Coronary artery (tissue), 2 donors: ENCODE results near the gene SSX2IP.

Experiments
- DNase-seq: peaks from one replicate; pipeline ENCODE4 v3.0.0-alpha.2; 2017; ENCODE audit warnings: low spot score
- H3K27ac ChIP-seq, 2 donors: fragments of 200-600 bp; sonication (generic); one replicate each; pipeline ENCODE4 v1.5.1; 2016 to 2019
- H3K4me3 ChIP-seq: fragments of 200-600 bp; sonication (generic); 2 replicates; pipeline ENCODE4 v1.5.1; 2016; ENCODE audit warnings: mild to moderate bottlenecking, moderate library complexity
- CTCF ChIP-seq: fragments of 200-600 bp; sonication (generic); IDR thresholded peaks from one replicate; pipeline ENCODE4 v1.5.1; 2019; ENCODE audit warnings: antibody characterized with exemption

SSX2IP gene

GRCh38 chr1:84720221-84720780 is 30.0 kb upstream of the SSX2IP start:
- TF ChIP-seq CTCF = no peak
- H3K4me3 ChIP-seq = no peak overlapping the region
- peak overlapping the region; percentile 18 to 78 for H3K27ac ChIP-seq
- DNase-seq = no peak

GRCh38 chr1:84719543-84720217 is 29.4 kb upstream of the SSX2IP start:
- TF ChIP-seq CTCF = no peak
- Histone ChIP-seq H3K4me3 (peak overlapping the region; percentile 53), H3K27ac (peak overlapping the region in 1 of 2 donors; percentile 78)
- DNase-seq = no peak

- no peak overlapping the region for H3K4me3 ChIP-seq
- TF ChIP-seq CTCF = no peak
- no peak for DNase-seq
- H3K27ac ChIP-seq = no peak overlapping the region
Observed at GRCh38 chr1:84715342-84716019, 25.2 kb upstream of the SSX2IP start.

- no peak for TF ChIP-seq CTCF
- H3K27ac ChIP-seq = no peak overlapping the region
- H3K4me3 ChIP-seq = no peak overlapping the region
- DNase-seq = no peak
Observed at GRCh38 chr1:84712276-84712874, 22.1 kb upstream of the SSX2IP start.

GRCh38 chr1:84711869-84712268 is 21.6 kb upstream of the SSX2IP start:
- DNase-seq = no peak
- Histone ChIP-seq H3K4me3 (no peak overlapping the region), H3K27ac (no peak overlapping the region)
- no peak for TF ChIP-seq CTCF

GRCh38 chr1:84711121-84711520 is 20.9 kb upstream of the SSX2IP start:
- no peak for DNase-seq
- no peak overlapping the region for H3K27ac ChIP-seq
- no peak overlapping the region for H3K4me3 ChIP-seq
- no peak for TF ChIP-seq CTCF
